HEK293 (cell line): ENCODE results near the gene FEZF2.
A peak's percentile ranks its signal among the peaks of the same experiment; 100 is the strongest.

Source experiments
- CTCF ChIA-PET: fragments of 350-600 bp; formaldehyde crosslinking; extraction: SDS; loops from one replicate; lab custom pipeline; 2021; ENCODE audit warnings: antibody characterized with exemption; lab: Yijun Ruan, JAX
- POLR2A ChIA-PET: fragments of 300-600 bp; formaldehyde crosslinking; extraction: SDS; loops from one replicate; lab custom pipeline; 2020; ENCODE audit warnings: antibody characterized with exemption, inconsistent platforms; lab: Yijun Ruan, JAX
- H3K27ac ChIP-seq: fragments of 200-500 bp; sonication (Bioruptor generic); 2 replicates; pipeline ENCODE4 v1.5.1; 2014; ENCODE audit warnings: low read depth, low read length, control low read depth, inconsistent platforms; ENCODE audit errors: extremely low read depth
- H3K36me3 ChIP-seq, 2 experiments: fragments of 200-500 bp in 1 of 2; sonication (Bioruptor generic) in 1 of 2; 1 replicate in 1 of 2; 2 replicates in 1 of 2; pipeline ENCODE4 v1.5.1; 2014 to 2017; ENCODE audit warnings: inconsistent platforms in 2 of 2, low read length in 2 of 2; ENCODE audit not compliant: control insufficient read depth in 2 of 2, insufficient read depth in 1 of 2
- H3K4me1 ChIP-seq: fragments of 200-500 bp; sonication (Bioruptor generic); 2 replicates; pipeline ENCODE4 v1.5.1; 2014; ENCODE audit warnings: mild to moderate bottlenecking, low read length, inconsistent platforms; ENCODE audit not compliant: control insufficient read depth, insufficient read depth
- H3K4me3 ChIP-seq: 2 replicates; pipeline ENCODE4 v1.5.1; 2011; ENCODE audit warnings: low read depth, mild to moderate bottlenecking, control low read depth, low read length, moderate library complexity
- H3K9me3 ChIP-seq: fragments of 200-500 bp; sonication (Bioruptor generic); 2 replicates; pipeline ENCODE4 v1.5.1; 2014; ENCODE audit warnings: low read depth, low read length, inconsistent platforms; ENCODE audit not compliant: control insufficient read depth, insufficient read depth
- BCL6B ChIP-seq: fragments of 450-650 bp; formaldehyde crosslinking; IDR thresholded peaks from 2 replicates; pipeline ENCODE4 v1.5.1; 2017; ENCODE audit warnings: missing biosample characterization, missing genetic modification characterization
- MEIS1 ChIP-seq: sonication (generic); formaldehyde crosslinking; IDR thresholded peaks from 2 replicates; pipeline ENCODE4 v1.8.1; 2022; ENCODE audit warnings: missing genetic modification reagents, mild to moderate bottlenecking, borderline replicate concordance
- SCRT1 ChIP-seq: fragments of 450-650 bp; formaldehyde crosslinking; IDR thresholded peaks from 2 replicates; pipeline ENCODE4 v1.5.1; 2016; ENCODE audit warnings: missing biosample characterization, missing genetic modification characterization, borderline replicate concordance
- ZBTB20 ChIP-seq: fragments of 450-650 bp; formaldehyde crosslinking; IDR thresholded peaks from 2 replicates; pipeline ENCODE4 v1.5.1; 2016; ENCODE audit warnings: missing biosample characterization, missing genetic modification characterization
- ZBTB44 ChIP-seq: fragments of 450-650 bp; IDR thresholded peaks from 2 replicates; pipeline ENCODE4 v1.5.1; 2018; ENCODE audit warnings: missing biosample characterization, mild to moderate bottlenecking, missing genetic modification characterization
- ZBTB49 ChIP-seq: fragments of 450-650 bp; formaldehyde crosslinking; IDR thresholded peaks from 2 replicates; pipeline ENCODE4 v1.5.1; 2016; ENCODE audit warnings: missing biosample characterization, missing genetic modification characterization, low read depth
- ZBTB6 ChIP-seq: fragments of 450-650 bp; formaldehyde crosslinking; IDR thresholded peaks from 2 replicates; pipeline ENCODE4 v1.5.1; 2017; ENCODE audit warnings: missing biosample characterization, missing genetic modification characterization
- ZNF133 ChIP-seq: fragments of 450-650 bp; formaldehyde crosslinking; IDR thresholded peaks from 2 replicates; pipeline ENCODE4 v1.5.1; 2016; ENCODE audit warnings: missing biosample characterization, missing genetic modification characterization
- ZNF157 ChIP-seq: fragments of 450-650 bp; formaldehyde crosslinking; IDR thresholded peaks from 2 replicates; pipeline ENCODE4 v1.5.1; 2016; ENCODE audit warnings: missing biosample characterization, missing genetic modification characterization
- ZNF202 ChIP-seq: fragments of 450-650 bp; formaldehyde crosslinking; IDR thresholded peaks from 2 replicates; pipeline ENCODE4 v1.5.1; 2016; ENCODE audit warnings: missing biosample characterization, missing genetic modification characterization, borderline replicate concordance
- ZNF248 ChIP-seq: fragments of 450-650 bp; formaldehyde crosslinking; IDR thresholded peaks from 2 replicates; pipeline ENCODE4 v1.5.1; 2017; ENCODE audit warnings: missing biosample characterization, missing genetic modification characterization
- ZNF274 ChIP-seq, 2 experiments: fragments of 200-500 bp in 1 of 2; fragments of 450-650 bp in 1 of 2; sonication (Bioruptor generic) in 1 of 2; formaldehyde crosslinking in 1 of 2; IDR thresholded peaks; 2 replicates each; pipeline versions ENCODE4 v1.5.1 to v1.6.1; 2014 to 2016; ENCODE audit warnings: borderline replicate concordance in 1 of 2, inconsistent platforms in 1 of 2, low read length in 1 of 2, missing biosample characterization in 1 of 2, missing genetic modification characterization in 1 of 2
- ZNF311 ChIP-seq: fragments of 450-650 bp; formaldehyde crosslinking; IDR thresholded peaks from 2 replicates; pipeline ENCODE4 v1.5.1; 2017; ENCODE audit warnings: missing biosample characterization, missing genetic modification characterization, borderline replicate concordance
- ZNF350 ChIP-seq: fragments of 450-650 bp; formaldehyde crosslinking; IDR thresholded peaks from 2 replicates; pipeline ENCODE4 v1.5.0; 2017; ENCODE audit warnings: missing biosample characterization, mild to moderate bottlenecking, missing genetic modification characterization
- ZNF513 ChIP-seq: fragments of 450-650 bp; IDR thresholded peaks from 2 replicates; pipeline ENCODE4 v1.5.1; 2018; ENCODE audit warnings: missing biosample characterization, missing genetic modification characterization
- ZNF600 ChIP-seq: fragments of 450-650 bp; formaldehyde crosslinking; IDR thresholded peaks from 2 replicates; pipeline ENCODE4 v1.5.1; 2016; ENCODE audit warnings: missing biosample characterization, missing genetic modification characterization
- ZNF777 ChIP-seq: fragments of 450-650 bp; formaldehyde crosslinking; IDR thresholded peaks from 2 replicates; pipeline ENCODE4 v1.5.1; 2017; ENCODE audit warnings: missing biosample characterization, missing genetic modification characterization, borderline replicate concordance
- ZNF791 ChIP-seq: fragments of 450-650 bp; formaldehyde crosslinking; IDR thresholded peaks from 2 replicates; pipeline ENCODE4 v1.5.1; 2016; ENCODE audit warnings: missing biosample characterization, missing genetic modification characterization
- ZSCAN16 ChIP-seq: fragments of 450-650 bp; formaldehyde crosslinking; IDR thresholded peaks from 2 replicates; pipeline ENCODE4 v1.5.1; 2016; ENCODE audit warnings: missing biosample characterization, missing genetic modification characterization

Gene FEZF2

GRCh38 chr3:62414786-62415185 is 41.4 kb upstream of the FEZF2 start (continued):
- TF ChIP-seq ZNF600 (no peak), ZBTB6 (no peak), ZNF202 (tag by site-specific recombination) (no peak), ZNF791 (tag by site-specific recombination) (no peak), SCRT1 (tag by site-specific recombination) (no peak), ZSCAN16 (tag by site-specific recombination) (no peak), BCL6B (no peak), ZNF350 (tag by site-specific recombination) (no peak), ZNF311 (tag by site-specific recombination) (no peak)

- CTCF ChIA-PET: no interaction called here
- Histone ChIP-seq H3K4me3 (no peak overlapping the region), H3K4me1 (no peaks in the 10 kb centered on the region), H3K9me3 (no peaks in the 10 kb centered on the region), H3K27ac (no peak overlapping the region), H3K36me3 (no peaks in the 10 kb centered on the region)
- POLR2A ChIA-PET: no interaction called here
- no peak for TF ChIP-seq ZNF274 (IDR thresholded peaks at IDR 0.05; ENCODE audit: low read length)
- TF ChIP-seq ZNF274 (tag by site-specific recombination; IDR thresholded peaks at IDR 0.05; ENCODE audit: borderline replicate concordance): no peak
- no peak for TF ChIP-seq ZNF133 (tag by site-specific recombination)
- no peak for TF ChIP-seq ZNF777 (tag by site-specific recombination)
- no peak for TF ChIP-seq MEIS1 (CRISPR knock-in tag)
These were observed 40.3 kb upstream of the FEZF2 start for GRCh38 chr3:62413687-62414086.

GRCh38 chr3:62406945-62407344 is 33.6 kb upstream of the FEZF2 start:
- H3K9me3 ChIP-seq: no peaks in the 10 kb centered on the region
- ChIA-PET POLR2A (no interaction called here), CTCF (interaction anchor here (0.6 kb wide), 1 partner anchor 1040 kb away, joined by 7 read pairs; no protein-coding TSS in a partner anchor)
- TF ChIP-seq ZNF248 (tag by site-specific recombination) (no peak), ZNF157 (tag by site-specific recombination) (no peak), ZNF513 (tag by site-specific recombination) (peak; percentile 82), ZBTB20 (tag by site-specific recombination) (no peak), ZBTB44 (tag by site-specific recombination) (no peak), ZBTB49 (tag by site-specific recombination) (no peak)
- H3K27ac ChIP-seq: no peak overlapping the region
- no peaks in the 10 kb centered on the region for H3K4me1 ChIP-seq
- H3K4me3 ChIP-seq: no peak overlapping the region
- no peaks in the 10 kb centered on the region for H3K36me3 ChIP-seq
